Ectodermal cell (in vitro differentiated cells): ENCODE measurements around the gene ALDH8A1.

Experiments used
- H3K27ac ChIP-seq: 2 replicates; pipeline ENCODE4 v1.7.0; 2013; ENCODE audit warnings: mild to moderate bottlenecking, low read depth, low read length; ENCODE audit not compliant: insufficient read depth, poor library complexity, severe bottlenecking
- H3K27me3 ChIP-seq: 2 replicates; pipeline ENCODE4 v1.7.0; 2013; ENCODE audit warnings: mild to moderate bottlenecking, low read length; ENCODE audit not compliant: insufficient read depth, control insufficient read depth, poor library complexity, severe bottlenecking
- H3K36me3 ChIP-seq: one replicate; pipeline ENCODE4 v1.7.0; 2013; ENCODE audit warnings: low read length; ENCODE audit not compliant: control insufficient read depth, insufficient read depth
- H3K4me1 ChIP-seq: one replicate; pipeline ENCODE4 v1.7.0; 2013; ENCODE audit warnings: low read length; ENCODE audit not compliant: control insufficient read depth, insufficient read depth
- H3K4me3 ChIP-seq: 2 replicates; pipeline ENCODE4 v1.7.0; 2013; ENCODE audit warnings: low read depth, low read length, control low read depth; ENCODE audit not compliant: insufficient read depth
- H3K9me3 ChIP-seq: 2 replicates; pipeline ENCODE4 v1.7.0; 2013; ENCODE audit warnings: mild to moderate bottlenecking, low read length, moderate library complexity; ENCODE audit not compliant: control insufficient read depth
- WGBS, 2 experiments: methylation state at CpG; one replicate each; pipeline ENCODE4 v1.1.7; 2013; ENCODE audit warnings: missing lambda C conversion rate in 2 of 2; 5-methylcytosine and 5-hydroxymethylcytosine counted together

Gene ALDH8A1

GRCh38 chr6:134954272-134955000, 4.5 kb upstream of the ALDH8A1 start:
- H3K27ac ChIP-seq, result no peak overlapping the region
- H3K36me3 ChIP-seq, result no peaks in the 10 kb centered on the region
- H3K4me1 ChIP-seq, result no peaks in the 10 kb centered on the region
- H3K27me3 ChIP-seq, result no peaks in the 10 kb centered on the region
- no peaks in the 10 kb centered on the region for H3K9me3 ChIP-seq
- no peak overlapping the region for H3K4me3 ChIP-seq
- 93 to 97% methylated on average over 4 of the region's 4 CpGs for whole genome bisulfite sequencing, 2 experiments

- Histone ChIP-seq H3K27ac (no peak overlapping the region), H3K9me3 (no peaks in the 10 kb centered on the region), H3K36me3 (no peaks in the 10 kb centered on the region), H3K4me1 (no peaks in the 10 kb centered on the region), H3K4me3 (no peak overlapping the region), H3K27me3 (no peaks in the 10 kb centered on the region)
- 93 to 94% methylated on average over 13 of the region's 13 CpGs for WGBS, 2 experiments
Measured at GRCh38 chr6:134951494-134952263, 1.8 kb upstream of the ALDH8A1 start.

GRCh38 chr6:134950482-134950881, 581 bp upstream of the ALDH8A1 start:
- Histone ChIP-seq H3K27ac (no peak overlapping the region), H3K9me3 (no peaks in the 10 kb centered on the region), H3K4me1 (no peaks in the 10 kb centered on the region), H3K36me3 (no peaks in the 10 kb centered on the region), H3K27me3 (no peaks in the 10 kb centered on the region), H3K4me3 (no peak overlapping the region)
- WGBS, 2 experiments, result 64 to 69% methylated on average over 2 of the region's 2 CpGs

GRCh38 chr6:134948691-134949090, 1.2 kb downstream of the ALDH8A1 start:
- Histone ChIP-seq H3K27me3 (no peaks in the 10 kb centered on the region), H3K36me3 (no peaks in the 10 kb centered on the region), H3K4me1 (no peaks in the 10 kb centered on the region), H3K4me3 (no peak overlapping the region), H3K27ac (no peak overlapping the region), H3K9me3 (no peaks in the 10 kb centered on the region)
- 100% methylated on average over 1 of the region's 1 CpG for WGBS, 2 experiments

DNA sequence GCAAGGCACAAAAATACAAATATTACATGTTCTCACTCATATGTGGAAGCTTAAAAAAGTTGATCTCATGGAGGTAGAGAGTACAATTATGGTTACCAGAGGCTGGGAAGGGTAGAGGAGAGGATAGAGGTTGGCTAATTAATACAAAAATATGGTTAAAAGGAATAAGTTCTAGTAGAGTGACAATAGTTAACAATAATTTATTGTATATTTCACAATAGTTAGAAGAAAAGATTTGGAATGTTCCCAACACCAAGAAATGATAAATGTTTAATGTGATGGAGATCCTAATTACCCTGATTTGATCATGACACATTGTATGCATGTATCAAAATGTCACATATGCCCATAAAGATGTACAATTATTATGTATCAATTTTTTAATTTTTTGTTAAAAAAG, 1.8 kb downstream of the ALDH8A1 start:
- Histone ChIP-seq H3K9me3 (no peaks in the 10 kb centered on the region), H3K4me1 (no peaks in the 10 kb centered on the region), H3K27ac (no peak overlapping the region), H3K4me3 (no peak overlapping the region), H3K36me3 (no peaks in the 10 kb centered on the region), H3K27me3 (no peaks in the 10 kb centered on the region)

DNA sequence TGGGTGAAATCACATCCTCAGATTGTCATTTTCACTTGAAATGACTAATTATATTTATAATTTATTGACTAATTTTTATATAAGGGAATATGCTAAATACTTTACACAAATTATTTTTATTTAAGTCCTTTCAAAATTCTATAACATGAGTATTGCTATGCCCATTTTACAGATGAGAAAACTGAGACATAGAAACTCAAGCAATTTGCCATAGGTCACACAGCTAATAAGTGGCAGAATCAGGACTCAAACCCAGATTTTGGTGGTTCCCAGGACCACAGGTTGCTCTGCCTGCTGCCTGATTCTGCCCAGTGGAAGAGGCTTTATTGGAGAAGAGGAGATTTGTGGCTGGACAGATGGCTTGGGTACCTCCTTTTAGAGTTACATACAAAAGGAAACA, 4.9 kb downstream of the ALDH8A1 start:
- Histone ChIP-seq H3K4me1 (no peaks in the 10 kb centered on the region), H3K4me3 (no peak overlapping the region), H3K36me3 (no peaks in the 10 kb centered on the region), H3K27ac (no peak overlapping the region), H3K9me3 (no peaks in the 10 kb centered on the region), H3K27me3 (no peaks in the 10 kb centered on the region)

DNA sequence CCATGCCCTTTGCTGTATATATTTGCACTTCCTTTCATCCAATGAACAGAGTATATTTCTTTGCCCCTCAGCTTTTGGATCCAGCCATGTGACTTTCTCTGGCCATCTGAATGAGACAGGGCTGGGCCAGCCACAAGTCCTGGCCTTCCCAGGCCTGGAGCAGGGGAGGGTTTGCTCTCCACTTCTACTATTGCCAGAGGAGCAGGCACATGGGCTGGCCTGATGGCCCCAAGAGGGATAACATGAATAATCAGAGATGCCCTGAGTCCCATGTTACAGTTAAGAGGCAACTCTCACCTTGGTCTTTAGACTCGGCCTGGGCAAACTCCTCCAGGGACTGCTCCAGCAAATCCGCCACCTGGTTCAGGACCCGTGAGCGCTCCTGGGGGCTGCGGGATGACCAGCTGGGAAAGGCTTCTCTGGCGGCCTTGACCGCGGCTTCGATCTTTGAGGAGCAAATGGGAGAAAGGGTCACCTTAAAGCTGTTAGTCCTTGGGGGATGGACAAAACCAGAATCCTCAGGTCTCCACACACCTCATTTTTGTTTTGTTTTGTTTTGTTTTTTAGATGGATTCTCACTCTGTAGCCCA, 6.3 kb downstream of the ALDH8A1 start:
- 91 to 93% methylated on average over 9 of the region's 9 CpGs for WGBS, 2 experiments
- no peaks in the 10 kb centered on the region for H3K36me3 ChIP-seq

DNA sequence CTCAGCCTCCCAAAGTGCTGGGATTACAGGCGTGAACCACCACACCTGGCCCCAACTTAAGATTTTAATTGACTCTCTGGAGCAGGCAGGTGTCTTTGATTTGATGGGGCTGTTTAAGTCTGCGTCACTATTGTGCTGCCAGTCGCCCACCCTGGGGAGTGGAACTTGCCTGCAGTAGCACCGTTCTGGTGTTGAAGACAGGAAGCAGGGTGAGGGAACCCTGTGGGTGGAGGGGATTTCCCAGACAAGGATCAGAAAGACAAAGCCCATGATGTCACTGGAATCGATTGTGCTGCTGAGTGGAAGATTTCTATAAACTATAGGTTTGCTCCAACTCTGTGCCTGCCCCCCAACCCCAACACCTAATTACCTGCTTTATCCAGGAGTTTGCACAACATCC, 11.0 kb downstream of the ALDH8A1 start:
- no peak overlapping the region for H3K4me3 ChIP-seq
- H3K27ac ChIP-seq, result no peak overlapping the region
- no peaks in the 10 kb centered on the region for H3K9me3 ChIP-seq
- H3K27me3 ChIP-seq, result no peaks in the 10 kb centered on the region
- H3K4me1 ChIP-seq, result no peaks in the 10 kb centered on the region
- WGBS, 2 experiments, result 80 to 89% methylated on average over 5 of the region's 5 CpGs
- H3K36me3 ChIP-seq, result no peaks in the 10 kb centered on the region

More for the DNA sequence above, 6.3 kb downstream of the ALDH8A1 start:
- no peaks in the 10 kb centered on the region for H3K27me3 ChIP-seq
- no peak overlapping the region for H3K27ac ChIP-seq
- no peak overlapping the region for H3K4me3 ChIP-seq
- H3K4me1 ChIP-seq, result no peaks in the 10 kb centered on the region
- no peaks in the 10 kb centered on the region for H3K9me3 ChIP-seq

- Histone ChIP-seq H3K9me3 (no peaks in the 10 kb centered on the region), H3K36me3 (no peaks in the 10 kb centered on the region), H3K27ac (no peak overlapping the region), H3K4me3 (no peak overlapping the region), H3K4me1 (no peaks in the 10 kb centered on the region), H3K27me3 (no peaks in the 10 kb centered on the region)
- WGBS, 2 experiments, result 89 to 90% methylated on average over 5 of the region's 5 CpGs
Measured at GRCh38 chr6:134937426-134937825, 12.5 kb downstream of the ALDH8A1 start.

GRCh38 chr6:134936931-134937330, 13.0 kb downstream of the ALDH8A1 start:
- Histone ChIP-seq H3K4me3 (no peak overlapping the region), H3K4me1 (no peaks in the 10 kb centered on the region)
- 91 to 94% methylated on average over 5 of the region's 5 CpGs for WGBS, 2 experiments

More at GRCh38 chr6:134936931-134937330, 13.0 kb downstream of the ALDH8A1 start:
- no peaks in the 10 kb centered on the region for H3K27me3 ChIP-seq
- H3K27ac ChIP-seq, result no peak overlapping the region
- H3K9me3 ChIP-seq, result no peaks in the 10 kb centered on the region
- H3K36me3 ChIP-seq, result no peaks in the 10 kb centered on the region
